Measurements from ENCODE around the gene CYP46A1.

- TF ChIP-seq CTCF (IDR thresholded peaks at IDR 0.05) (no peak), EZH2 (IDR thresholded peaks at IDR 0.05; ENCODE audit: borderline replicate concordance, insufficient read depth, low read depth, low read length, poor library complexity, severe bottlenecking) (no peak)
These were observed 46.9 kb downstream of the CYP46A1 start for GRCh38 chr14:99730876-99731546.

Measured in B cell (primary cell).